Measurements from ENCODE around the gene APLP2.

Gene APLP2

DNA sequence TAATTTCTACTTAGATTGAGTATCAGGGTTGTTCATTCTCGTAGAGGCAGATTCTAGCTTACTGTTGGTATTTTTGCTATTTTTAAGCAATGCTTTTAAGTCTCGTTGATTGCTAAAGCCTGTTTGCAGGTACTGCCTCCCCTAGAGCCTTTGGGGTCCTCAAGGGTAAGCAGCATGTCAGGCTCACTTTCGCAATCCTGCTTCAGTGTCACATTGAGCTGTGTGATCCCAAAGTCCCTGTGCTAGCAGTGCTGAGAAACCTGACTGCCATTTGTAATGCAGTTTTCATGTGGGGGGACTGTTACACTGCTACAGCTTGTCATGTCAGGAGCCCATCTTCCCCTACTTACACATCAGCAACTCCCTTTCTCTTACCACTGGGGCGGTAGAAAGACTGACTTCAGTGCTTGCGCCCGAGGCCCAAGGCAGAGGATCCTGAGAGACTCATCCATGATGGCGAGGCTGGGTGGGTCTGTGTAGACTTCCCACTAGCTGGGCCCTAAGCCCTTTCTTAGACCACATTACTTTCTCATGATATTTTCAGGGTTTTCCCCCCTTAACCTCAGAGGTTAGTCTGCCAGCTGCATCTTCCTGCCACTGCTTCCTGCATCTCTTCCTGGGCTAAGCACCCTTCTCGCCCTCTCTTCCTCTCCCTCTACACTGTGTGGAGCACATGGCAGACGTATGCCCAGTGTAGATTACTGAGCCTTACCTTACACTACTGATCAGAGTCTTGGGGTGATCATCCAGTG lies 49.1 kb downstream of the APLP2 start:
- no peak for DNase-seq (ENCODE audit: low spot score)

DNA sequence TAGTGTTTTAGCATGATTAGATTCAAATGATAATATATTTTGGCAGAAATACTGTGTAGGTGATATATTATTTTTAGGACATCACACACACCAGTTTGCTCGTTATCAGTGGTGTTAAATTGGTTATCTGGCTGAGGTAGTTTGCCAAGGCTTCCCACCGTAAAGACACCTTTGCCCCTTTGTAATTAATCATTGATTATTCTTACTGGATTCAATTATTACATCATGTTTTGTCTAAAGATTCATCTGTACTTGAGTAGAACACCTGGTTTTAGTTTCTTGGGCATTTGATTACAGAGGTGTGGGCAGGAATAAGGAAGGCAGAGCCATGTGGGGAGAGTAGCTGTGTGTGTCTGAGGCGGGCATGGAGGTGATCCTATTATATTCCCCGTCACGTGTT lies 50.4 kb downstream of the APLP2 start:
- DNase-seq (ENCODE audit: low spot score): no peak

- no peak for DNase-seq (ENCODE audit: low spot score)
Measured at GRCh38 chr11:130121445-130121978, 51.8 kb downstream of the APLP2 start.

DNA sequence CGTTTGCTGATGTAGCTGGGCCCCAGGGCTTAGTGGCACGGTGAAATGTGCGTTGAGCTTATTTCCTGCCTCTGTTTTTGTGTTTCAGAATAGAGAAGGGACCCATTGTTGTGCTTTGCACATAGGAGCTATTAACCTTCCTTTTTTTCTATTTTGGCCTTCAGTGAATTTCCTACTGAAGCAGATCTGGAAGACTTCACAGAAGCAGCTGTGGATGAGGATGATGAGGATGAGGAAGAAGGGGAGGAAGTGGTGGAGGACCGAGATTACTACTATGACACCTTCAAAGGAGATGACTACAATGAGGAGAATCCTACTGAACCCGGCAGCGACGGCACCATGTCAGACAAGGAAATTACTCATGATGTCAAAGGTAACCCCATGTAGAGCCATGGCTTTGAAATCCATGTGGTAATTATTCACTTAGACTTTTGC lies 52.5 kb downstream of the APLP2 start:
- DNase-seq (ENCODE audit: low spot score): no peak

DNA sequence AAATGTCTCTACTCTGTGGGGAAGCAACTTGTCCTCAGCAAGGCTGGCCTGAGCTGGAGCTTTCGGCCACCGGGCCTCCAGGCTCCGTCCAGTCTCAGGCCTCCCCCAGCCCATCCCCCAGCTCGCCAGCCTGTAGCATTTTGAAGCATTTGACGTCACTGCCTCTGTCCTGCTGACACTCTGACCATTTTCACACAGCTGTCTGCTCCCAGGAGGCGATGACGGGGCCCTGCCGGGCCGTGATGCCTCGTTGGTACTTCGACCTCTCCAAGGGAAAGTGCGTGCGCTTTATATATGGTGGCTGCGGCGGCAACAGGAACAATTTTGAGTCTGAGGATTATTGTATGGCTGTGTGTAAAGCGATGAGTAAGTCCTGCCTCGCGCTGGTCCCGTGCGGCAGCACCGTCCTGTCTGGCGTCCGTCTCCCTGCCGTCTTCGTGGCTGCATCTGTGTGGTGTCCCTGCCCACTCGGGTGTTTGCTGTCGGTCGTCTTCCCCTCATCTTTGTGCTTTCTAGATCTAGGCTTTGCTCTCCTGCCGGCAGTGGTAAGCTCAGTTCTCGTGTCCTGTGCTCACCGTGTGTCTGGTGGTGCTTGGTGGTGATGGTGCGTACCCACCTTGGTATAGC lies 53.8 kb downstream of the APLP2 start:
- DNase-seq (ENCODE audit: low spot score): no peak

- DNase-seq (ENCODE audit: low spot score): no peak
Measured at GRCh38 chr11:130124096-130124495, 54.4 kb downstream of the APLP2 start.

- DNase-seq (ENCODE audit: low spot score): no peak
Measured at GRCh38 chr11:130125638-130126037, 55.9 kb downstream of the APLP2 start.

DNA sequence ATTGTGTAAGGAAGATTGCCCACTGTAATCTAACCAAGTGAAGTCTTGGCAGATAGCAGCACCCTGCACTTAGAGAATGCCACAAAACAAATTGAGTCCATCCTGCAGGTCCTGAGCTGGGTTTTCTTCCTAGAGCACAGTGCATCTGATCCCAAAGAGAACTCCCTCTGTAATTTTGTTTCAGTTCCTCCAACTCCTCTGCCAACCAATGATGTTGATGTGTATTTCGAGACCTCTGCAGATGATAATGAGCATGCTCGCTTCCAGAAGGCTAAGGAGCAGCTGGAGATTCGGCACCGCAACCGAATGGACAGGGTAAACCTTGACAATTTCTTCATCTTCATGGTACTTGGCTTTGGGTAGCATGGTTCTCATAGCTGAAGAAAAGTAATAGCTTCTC lies 56.8 kb downstream of the APLP2 start:
- no peak for DNase-seq (ENCODE audit: low spot score)

DNA sequence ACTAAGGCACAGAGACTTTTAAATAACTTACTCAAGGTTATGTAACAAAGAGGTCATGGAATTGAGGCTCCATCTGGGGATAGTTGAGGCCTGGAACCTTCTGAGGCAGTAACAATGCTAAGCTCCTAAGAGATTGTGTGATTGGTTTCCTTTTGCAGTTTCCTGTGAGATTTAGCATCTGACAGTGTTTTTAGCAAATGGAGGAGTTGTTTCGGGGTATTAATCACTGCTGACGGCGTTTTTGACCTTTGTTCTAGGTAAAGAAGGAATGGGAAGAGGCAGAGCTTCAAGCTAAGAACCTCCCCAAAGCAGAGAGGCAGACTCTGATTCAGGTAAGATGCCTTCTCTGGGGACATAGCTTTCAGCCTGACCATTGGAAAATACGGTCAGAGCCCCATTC lies 57.8 kb downstream of the APLP2 start:
- DNase-seq (ENCODE audit: low spot score): no peak

GRCh38 chr11:130128626-130129025 lies 58.9 kb downstream of the APLP2 start:
- DNase-seq (ENCODE audit: low spot score): no peak

DNA sequence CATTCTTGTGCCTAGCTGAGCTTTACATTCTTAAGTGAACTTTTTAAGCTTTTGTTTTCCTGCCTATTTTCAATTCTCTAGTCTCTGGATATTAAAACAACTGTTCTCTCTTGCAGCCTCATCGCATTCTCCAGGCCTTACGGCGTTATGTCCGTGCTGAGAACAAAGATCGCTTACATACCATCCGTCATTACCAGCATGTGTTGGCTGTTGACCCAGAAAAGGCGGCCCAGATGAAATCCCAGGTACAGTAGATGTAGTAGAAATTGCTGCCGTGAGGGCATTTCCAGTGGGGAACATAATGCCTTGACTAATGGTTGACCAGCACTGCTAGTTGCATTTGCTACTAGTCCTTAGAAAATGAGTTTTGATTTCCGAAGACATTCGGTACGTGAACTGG lies 60.2 kb downstream of the APLP2 start:
- peak; percentile 37 for DNase-seq (ENCODE audit: low spot score)

DNA sequence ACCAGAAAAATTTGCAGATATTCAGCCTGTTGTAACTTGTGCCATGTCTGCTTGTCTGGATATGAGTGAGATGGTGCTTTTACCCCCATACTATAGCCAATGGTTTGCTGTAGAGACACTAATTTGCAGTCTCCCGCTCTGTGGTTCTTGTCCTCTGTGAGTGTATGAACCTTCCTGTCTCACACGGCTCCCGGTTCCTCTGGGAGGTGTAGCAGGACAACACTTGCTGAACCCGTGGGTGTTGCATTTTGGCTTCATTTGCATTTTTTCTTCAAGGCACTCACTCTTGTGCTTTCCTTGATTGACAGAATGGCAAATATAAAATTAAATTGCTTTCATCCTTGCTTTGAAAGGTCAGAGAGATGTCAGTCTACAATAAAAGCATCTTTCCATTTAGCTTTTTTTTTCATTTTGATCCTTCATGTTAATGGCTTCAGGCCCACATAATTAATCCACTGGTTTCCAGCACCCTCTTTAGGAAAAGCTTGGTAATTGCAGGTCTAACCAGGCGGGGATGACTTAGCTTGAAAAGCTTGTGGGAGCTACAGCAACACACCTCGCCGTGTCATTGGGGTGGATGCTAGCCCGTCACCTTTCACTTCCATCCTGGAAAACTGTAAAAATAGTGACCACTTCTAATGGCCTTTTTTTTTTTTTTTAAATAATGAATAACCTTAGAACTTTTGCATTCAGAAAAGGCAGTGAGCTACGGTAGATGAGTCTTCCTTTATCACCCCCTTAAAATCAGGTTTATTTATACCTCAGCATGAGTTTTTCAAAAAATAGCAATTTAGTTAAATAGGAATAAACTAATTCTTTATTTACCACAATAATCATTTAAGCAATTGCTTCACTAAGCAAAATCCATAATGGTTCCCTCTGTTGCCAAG lies 62.5 kb downstream of the APLP2 start:
- no peak for DNase-seq (ENCODE audit: low spot score)

- peak; percentile 77 for DNase-seq (ENCODE audit: low spot score)
Measured at GRCh38 chr11:130133716-130134115, 64.0 kb downstream of the APLP2 start.

DNA sequence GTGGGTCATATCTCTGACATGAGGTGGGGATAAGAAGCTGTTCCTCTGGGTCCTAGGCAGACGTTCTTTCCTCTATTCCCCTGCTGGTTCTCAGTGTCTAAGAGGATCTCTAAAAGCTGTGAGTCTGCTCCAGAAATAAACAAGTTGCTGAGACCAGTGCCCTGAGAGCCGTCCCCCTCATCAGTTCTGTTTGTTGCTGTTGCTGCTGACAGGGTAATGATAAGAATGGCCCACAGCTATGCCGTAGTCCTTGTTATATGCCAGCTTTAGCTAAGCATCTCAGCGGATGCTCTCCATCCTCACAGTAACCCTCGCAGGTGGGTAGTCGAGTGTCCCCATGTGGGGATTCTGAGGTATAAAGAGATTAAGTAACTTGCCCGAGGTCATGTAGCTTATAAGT lies 66.4 kb downstream of the APLP2 start:
- DNase-seq (ENCODE audit: low spot score): no peak

- no peak for DNase-seq (ENCODE audit: low spot score)
Measured at GRCh38 chr11:130137999-130138398, 68.3 kb downstream of the APLP2 start.

DNA sequence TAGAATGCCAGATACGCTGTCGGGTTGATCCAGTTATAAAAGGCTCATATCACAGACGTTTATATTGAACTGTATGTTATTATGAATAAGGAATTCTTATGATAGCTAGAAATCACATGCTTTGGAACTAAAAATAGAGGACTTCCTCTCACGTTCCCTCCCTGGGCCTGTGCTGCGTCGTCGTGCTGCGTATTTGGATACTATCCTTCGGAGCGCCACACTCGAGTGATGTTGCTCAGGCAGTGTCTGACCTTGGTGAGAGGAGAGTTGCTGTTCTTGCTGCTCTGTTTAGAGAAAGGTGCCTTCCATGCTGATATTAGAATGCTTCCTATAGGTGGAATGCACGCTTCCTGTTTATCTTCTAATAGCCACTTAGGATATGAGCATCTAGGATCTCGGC lies 69.7 kb downstream of the APLP2 start:
- no peak for DNase-seq (ENCODE audit: low spot score)

GRCh38 chr11:130141561-130142341 lies 72.1 kb downstream of the APLP2 start:
- DNase-seq (ENCODE audit: low spot score): no peak

GRCh38 chr11:130144141-130144540 lies 74.4 kb downstream of the APLP2 start:
- no peak for DNase-seq (ENCODE audit: low spot score)

- no peak for DNase-seq (ENCODE audit: low spot score)
Measured at GRCh38 chr11:130144861-130145281, 75.2 kb downstream of the APLP2 start.

DNA sequence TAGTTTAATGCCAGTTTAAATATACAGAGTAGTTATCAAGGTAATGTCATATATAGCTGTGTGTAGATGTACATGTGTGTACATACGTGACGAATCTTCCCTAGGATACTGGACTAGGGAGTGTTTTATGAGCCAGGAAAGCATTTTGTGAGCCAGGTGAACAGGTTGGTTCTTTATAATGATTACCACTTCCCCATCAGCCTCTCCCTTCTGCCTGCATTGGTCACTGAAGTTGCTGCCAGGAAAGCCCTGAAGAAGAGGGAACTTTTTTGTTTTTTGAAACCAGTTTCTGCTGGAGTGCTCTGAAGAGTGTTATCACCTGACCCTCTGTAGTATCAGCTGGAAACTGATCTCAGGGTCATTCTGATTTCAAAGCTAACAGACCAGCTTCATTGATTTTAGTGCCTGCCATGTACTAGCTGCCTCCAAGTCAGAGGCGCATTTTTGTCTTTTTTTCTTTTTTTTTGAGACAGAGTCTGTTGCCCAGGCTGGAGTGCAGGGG lies 75.7 kb downstream of the APLP2 start:
- no peak for DNase-seq (ENCODE audit: low spot score)

DNA sequence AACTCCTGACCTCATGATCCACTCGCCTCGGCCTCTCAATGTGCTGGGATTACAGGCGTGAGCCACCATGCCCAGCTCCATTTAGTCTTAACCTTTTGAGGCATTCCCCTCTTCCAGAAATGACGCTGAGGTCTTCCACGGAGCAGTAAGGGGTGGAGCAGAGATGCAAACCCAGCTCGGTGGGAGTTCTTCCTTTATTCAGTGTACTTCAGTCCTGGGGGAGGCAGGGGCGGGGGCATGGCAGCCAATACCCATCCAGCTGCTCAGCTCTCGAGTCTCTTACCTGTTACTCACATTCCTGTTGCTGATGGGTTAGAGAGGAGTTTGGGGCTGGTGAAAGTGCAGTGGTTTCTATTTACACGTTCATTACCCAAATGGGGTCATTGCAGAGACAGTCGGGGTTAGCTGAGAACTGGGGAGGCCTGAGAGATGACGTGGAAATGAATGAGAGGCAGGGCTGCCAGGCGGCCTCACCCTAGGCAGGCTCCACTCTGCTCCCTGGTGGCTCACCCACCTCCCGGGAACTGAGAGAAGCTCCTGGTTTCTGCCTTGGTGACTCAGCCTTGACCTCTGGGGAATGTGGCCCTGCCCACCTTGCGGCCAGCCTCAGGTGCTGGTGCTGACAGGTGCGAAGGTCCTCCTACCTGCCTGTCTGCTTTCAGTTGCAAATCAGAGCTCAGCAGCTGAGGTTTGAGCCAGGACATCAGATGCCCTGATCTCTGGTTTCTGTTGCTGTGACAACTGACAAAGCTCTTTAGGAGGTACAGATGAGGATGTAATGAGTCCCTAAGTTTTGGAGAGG lies 76.5 kb downstream of the APLP2 start:
- DNase-seq (ENCODE audit: low spot score): no peak
